ENCODE results near the gene PCGF5. TPM values are rescaled to one million over a fixed set of nuclear protein-coding genes. Genes with fewer than 3 reads are reported as not detected.
"Not testable (repeated sequence)": the region's sequence is repeated elsewhere in the genome, so short reads cannot be mapped to it uniquely, and the experiment has no call there.

Gene PCGF5
- 35.9 and 36.9 TPM in 2 replicates for total RNA-seq

GRCh38 chr10:91220194-91220953 lies at the start of gene PCGF5:
PCGF5 (plus strand) TSS chr10:91220663; CDS start chr10:91222872, 2,209 bp downstream.
- Mint-ChIP-seq H3K36me3 (ENCODE audit: low read depth) (peaks cover 29% of the 10 kb centered on the region), H3K9me3 (no peaks in the 10 kb centered on the region), H3K27ac (peak within 1 kb of the TSS; percentile 86), H3K4me3 (ENCODE audit: low read depth) (peak within 1 kb of the TSS; percentile 92), H3K4me1 (ENCODE audit: low read depth) (peaks cover 38% of the 10 kb centered on the region), H3K27me3 (ENCODE audit: low read depth) (no peaks in the 10 kb centered on the region)
- intact Hi-C loops (cut with micrococcal nuclease): loop anchor here (1.0 to 10.0 kb wide), 3 partner anchors 19 to 684 kb away; partner anchors contain the start of gene FGFBP3
- DNase-seq (ENCODE audit: low spot score): peak; percentile 88

- Mint-ChIP-seq H3K4me1 (ENCODE audit: low read depth) (peaks cover 15% of the 10 kb centered on the region), H3K36me3 (ENCODE audit: low read depth) (peaks cover 31% of the 10 kb centered on the region), H3K4me3 (ENCODE audit: low read depth) (no peak overlapping the region), H3K27ac (no peak overlapping the region), H3K9me3 (peaks cover 9% of the 10 kb centered on the region), H3K27me3 (ENCODE audit: low read depth) (no peaks in the 10 kb centered on the region)
- no peak for DNase-seq (ENCODE audit: low spot score)
- intact Hi-C loops (cut with micrococcal nuclease): no loop called here
Measured at GRCh38 chr10:91171485-91171884, 49.0 kb upstream of the PCGF5 start.

GRCh38 chr10:91172348-91172747 lies 48.1 kb upstream of the PCGF5 start:
- H3K27ac Mint-ChIP-seq: no peak overlapping the region
- peaks cover 34% of the 10 kb centered on the region for H3K36me3 Mint-ChIP-seq (ENCODE audit: low read depth)
- H3K9me3 Mint-ChIP-seq: peaks cover 9% of the 10 kb centered on the region
- H3K4me3 Mint-ChIP-seq (ENCODE audit: low read depth): no peak overlapping the region
- H3K27me3 Mint-ChIP-seq (ENCODE audit: low read depth): no peaks in the 10 kb centered on the region
- no peak for DNase-seq (ENCODE audit: low spot score)
- peaks cover 13% of the 10 kb centered on the region for H3K4me1 Mint-ChIP-seq (ENCODE audit: low read depth)
- intact Hi-C loops (cut with micrococcal nuclease): no loop called here

- H3K9me3 Mint-ChIP-seq: peaks cover 9% of the 10 kb centered on the region
- no peak overlapping the region for H3K4me3 Mint-ChIP-seq (ENCODE audit: low read depth)
- H3K27me3 Mint-ChIP-seq (ENCODE audit: low read depth): no peaks in the 10 kb centered on the region
- H3K36me3 Mint-ChIP-seq (ENCODE audit: low read depth): peaks cover 7% of the 10 kb centered on the region
- H3K27ac Mint-ChIP-seq: no peak overlapping the region
- no peak for DNase-seq (ENCODE audit: low spot score)
- intact Hi-C loops (cut with micrococcal nuclease): no loop called here
- peaks cover 8% of the 10 kb centered on the region for H3K4me1 Mint-ChIP-seq (ENCODE audit: low read depth)
Measured at GRCh38 chr10:91185239-91185875, 35.1 kb upstream of the PCGF5 start.

GRCh38 chr10:91187156-91187555 lies 33.3 kb upstream of the PCGF5 start:
- peaks cover 23% of the 10 kb centered on the region for H3K4me1 Mint-ChIP-seq (ENCODE audit: low read depth)
- no peak overlapping the region for H3K27ac Mint-ChIP-seq
- H3K36me3 Mint-ChIP-seq (ENCODE audit: low read depth): no peaks in the 10 kb centered on the region
- no peak overlapping the region for H3K4me3 Mint-ChIP-seq (ENCODE audit: low read depth)
- H3K27me3 Mint-ChIP-seq (ENCODE audit: low read depth): no peaks in the 10 kb centered on the region
- no peaks in the 10 kb centered on the region for H3K9me3 Mint-ChIP-seq
- DNase-seq (ENCODE audit: low spot score): no peak
- intact Hi-C loops (cut with micrococcal nuclease): no loop called here

- H3K36me3 Mint-ChIP-seq (ENCODE audit: low read depth); H3K9me3 Mint-ChIP-seq; DNase-seq (ENCODE audit: low spot score); H3K4me3 Mint-ChIP-seq (ENCODE audit: low read depth); H3K27ac Mint-ChIP-seq; H3K27me3 Mint-ChIP-seq (ENCODE audit: low read depth); intact Hi-C loops (cut with micrococcal nuclease): not testable (repeated sequence)
- peaks cover 26% of the 10 kb centered on the region for H3K4me1 Mint-ChIP-seq (ENCODE audit: low read depth)
Measured at GRCh38 chr10:91188010-91188409, 32.5 kb upstream of the PCGF5 start.

GRCh38 chr10:91188889-91189288 lies 31.6 kb upstream of the PCGF5 start:
- intact Hi-C loops (cut with micrococcal nuclease): no loop called here
- no peaks in the 10 kb centered on the region for H3K27me3 Mint-ChIP-seq (ENCODE audit: low read depth)
- no peak for DNase-seq (ENCODE audit: low spot score)
- no peak overlapping the region for H3K4me3 Mint-ChIP-seq (ENCODE audit: low read depth)
- peaks cover 9% of the 10 kb centered on the region for H3K36me3 Mint-ChIP-seq (ENCODE audit: low read depth)
- no peak overlapping the region for H3K27ac Mint-ChIP-seq
- H3K9me3 Mint-ChIP-seq: no peaks in the 10 kb centered on the region
- H3K4me1 Mint-ChIP-seq (ENCODE audit: low read depth): peaks cover 31% of the 10 kb centered on the region

GRCh38 chr10:91190388-91190870 lies 30.0 kb upstream of the PCGF5 start:
- no peaks in the 10 kb centered on the region for H3K27me3 Mint-ChIP-seq (ENCODE audit: low read depth)
- H3K4me1 Mint-ChIP-seq (ENCODE audit: low read depth): peaks cover 44% of the 10 kb centered on the region
- DNase-seq (ENCODE audit: low spot score): no peak
- peaks cover 11% of the 10 kb centered on the region for H3K36me3 Mint-ChIP-seq (ENCODE audit: low read depth)
- H3K4me3 Mint-ChIP-seq (ENCODE audit: low read depth): no peak overlapping the region
- H3K9me3 Mint-ChIP-seq: no peaks in the 10 kb centered on the region
- peak overlapping the region; percentile 39 for H3K27ac Mint-ChIP-seq
- intact Hi-C loops (cut with micrococcal nuclease): no loop called here

GRCh38 chr10:91190876-91191583 lies 29.4 kb upstream of the PCGF5 start:
- Mint-ChIP-seq H3K4me3 (ENCODE audit: low read depth) (no peak overlapping the region), H3K27me3 (ENCODE audit: low read depth) (no peaks in the 10 kb centered on the region), H3K4me1 (ENCODE audit: low read depth) (peaks cover 44% of the 10 kb centered on the region), H3K9me3 (no peaks in the 10 kb centered on the region), H3K27ac (no peak overlapping the region), H3K36me3 (ENCODE audit: low read depth) (peaks cover 11% of the 10 kb centered on the region)
- intact Hi-C loops (cut with micrococcal nuclease): no loop called here
- no peak for DNase-seq (ENCODE audit: low spot score)

GRCh38 chr10:91191584-91191919 lies 28.9 kb upstream of the PCGF5 start:
- intact Hi-C loops (cut with micrococcal nuclease): no loop called here
- no peak for DNase-seq (ENCODE audit: low spot score)
- peaks cover 11% of the 10 kb centered on the region for H3K36me3 Mint-ChIP-seq (ENCODE audit: low read depth)
- H3K27me3 Mint-ChIP-seq (ENCODE audit: low read depth): no peaks in the 10 kb centered on the region
- H3K9me3 Mint-ChIP-seq: no peaks in the 10 kb centered on the region
- no peak overlapping the region for H3K27ac Mint-ChIP-seq
- H3K4me1 Mint-ChIP-seq (ENCODE audit: low read depth): peaks cover 45% of the 10 kb centered on the region
- H3K4me3 Mint-ChIP-seq (ENCODE audit: low read depth): no peak overlapping the region

- DNase-seq (ENCODE audit: low spot score): no peak
- intact Hi-C loops (cut with micrococcal nuclease): loop anchor here (1.0 to 2.0 kb wide), 3 partner anchors 8 to 188 kb away; no protein-coding TSS in a partner anchor
- Mint-ChIP-seq H3K36me3 (ENCODE audit: low read depth) (peaks cover 20% of the 10 kb centered on the region), H3K27me3 (ENCODE audit: low read depth) (no peaks in the 10 kb centered on the region), H3K4me3 (ENCODE audit: low read depth) (no peak overlapping the region), H3K9me3 (no peaks in the 10 kb centered on the region), H3K27ac (peak overlapping the region; percentile 67), H3K4me1 (ENCODE audit: low read depth) (peaks cover 61% of the 10 kb centered on the region)
Measured at GRCh38 chr10:91194497-91195179, 25.8 kb upstream of the PCGF5 start.

- H3K4me1 Mint-ChIP-seq (ENCODE audit: low read depth): peaks cover 68% of the 10 kb centered on the region
- intact Hi-C loops (cut with micrococcal nuclease): no loop called here
- no peaks in the 10 kb centered on the region for H3K9me3 Mint-ChIP-seq
- H3K27ac Mint-ChIP-seq: no peak overlapping the region
- no peaks in the 10 kb centered on the region for H3K27me3 Mint-ChIP-seq (ENCODE audit: low read depth)
- H3K36me3 Mint-ChIP-seq (ENCODE audit: low read depth): peaks cover 20% of the 10 kb centered on the region
- DNase-seq (ENCODE audit: low spot score): no peak
- H3K4me3 Mint-ChIP-seq (ENCODE audit: low read depth): no peak overlapping the region
Measured at GRCh38 chr10:91196268-91197048, 24.0 kb upstream of the PCGF5 start.

All from activated T-helper 2 cell treated with anti-CD3 and anti-CD28 coated beads, Interferon-gamma antibody, Interleukin-2, Interleukin-4, amounts not matched to agents 10 μg/mL and 5 μg/mL and 100 μg/mL, durations not matched to agents 14 hours and 24 hours and 36 hours (primary cell).